ENCODE data around the gene TAS2R43.

DNA sequence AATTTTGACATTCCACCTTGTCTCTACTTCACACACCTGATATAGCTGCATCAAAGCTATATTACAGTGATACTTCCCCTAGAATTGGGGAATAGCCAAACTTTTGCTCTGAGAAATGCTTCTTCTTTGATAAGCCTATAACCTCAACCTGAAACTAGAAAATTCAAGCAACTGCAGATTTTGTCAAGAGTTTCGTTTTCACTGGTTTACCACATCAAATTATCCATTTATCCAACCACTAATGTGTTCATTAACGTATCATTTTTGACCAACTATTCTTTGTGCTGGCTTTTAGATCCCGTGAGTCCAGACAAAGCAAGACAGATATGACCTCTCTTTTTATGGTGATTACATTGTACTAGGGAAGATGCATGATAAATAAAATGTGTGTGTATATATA lies 16.5 kb downstream of the TAS2R43 start:
- TF ChIP-seq, protein P1, sequence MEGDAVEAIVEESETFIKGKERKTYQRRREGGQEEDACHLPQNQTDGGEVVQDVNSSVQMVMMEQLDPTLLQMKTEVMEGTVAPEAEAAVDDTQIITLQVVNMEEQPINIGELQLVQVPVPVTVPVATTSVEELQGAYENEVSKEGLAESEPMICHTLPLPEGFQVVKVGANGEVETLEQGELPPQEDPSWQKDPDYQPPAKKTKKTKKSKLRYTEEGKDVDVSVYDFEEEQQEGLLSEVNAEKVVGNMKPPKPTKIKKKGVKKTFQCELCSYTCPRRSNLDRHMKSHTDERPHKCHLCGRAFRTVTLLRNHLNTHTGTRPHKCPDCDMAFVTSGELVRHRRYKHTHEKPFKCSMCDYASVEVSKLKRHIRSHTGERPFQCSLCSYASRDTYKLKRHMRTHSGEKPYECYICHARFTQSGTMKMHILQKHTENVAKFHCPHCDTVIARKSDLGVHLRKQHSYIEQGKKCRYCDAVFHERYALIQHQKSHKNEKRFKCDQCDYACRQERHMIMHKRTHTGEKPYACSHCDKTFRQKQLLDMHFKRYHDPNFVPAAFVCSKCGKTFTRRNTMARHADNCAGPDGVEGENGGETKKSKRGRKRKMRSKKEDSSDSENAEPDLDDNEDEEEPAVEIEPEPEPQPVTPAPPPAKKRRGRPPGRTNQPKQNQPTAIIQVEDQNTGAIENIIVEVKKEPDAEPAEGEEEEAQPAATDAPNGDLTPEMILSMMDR (IDR thresholded peaks at IDR 0.05; ENCODE audit: low read depth, low read length), result no peak
- TF ChIP-seq POLR2A (IDR thresholded peaks at IDR 0.05; ENCODE audit: extremely low read depth, insufficient read length) (no peak), MYC (IDR thresholded peaks at IDR 0.05; ENCODE audit: low read depth, low read length) (no peak)
